ENCODE measurements around the gene OTOP1. TPM values are rescaled to one million over a fixed set of nuclear protein-coding genes. Genes with fewer than 3 reads are reported as not detected.
A peak's percentile ranks its signal among the peaks of the same experiment; 100 is the strongest.
"Not testable (repeated sequence)": the region's sequence is repeated elsewhere in the genome, so short reads cannot be mapped to it uniquely, and the experiment has no call there.

Gene OTOP1
- not detected for polyA plus RNA-seq (ENCODE audit: insufficient read length)

DNA sequence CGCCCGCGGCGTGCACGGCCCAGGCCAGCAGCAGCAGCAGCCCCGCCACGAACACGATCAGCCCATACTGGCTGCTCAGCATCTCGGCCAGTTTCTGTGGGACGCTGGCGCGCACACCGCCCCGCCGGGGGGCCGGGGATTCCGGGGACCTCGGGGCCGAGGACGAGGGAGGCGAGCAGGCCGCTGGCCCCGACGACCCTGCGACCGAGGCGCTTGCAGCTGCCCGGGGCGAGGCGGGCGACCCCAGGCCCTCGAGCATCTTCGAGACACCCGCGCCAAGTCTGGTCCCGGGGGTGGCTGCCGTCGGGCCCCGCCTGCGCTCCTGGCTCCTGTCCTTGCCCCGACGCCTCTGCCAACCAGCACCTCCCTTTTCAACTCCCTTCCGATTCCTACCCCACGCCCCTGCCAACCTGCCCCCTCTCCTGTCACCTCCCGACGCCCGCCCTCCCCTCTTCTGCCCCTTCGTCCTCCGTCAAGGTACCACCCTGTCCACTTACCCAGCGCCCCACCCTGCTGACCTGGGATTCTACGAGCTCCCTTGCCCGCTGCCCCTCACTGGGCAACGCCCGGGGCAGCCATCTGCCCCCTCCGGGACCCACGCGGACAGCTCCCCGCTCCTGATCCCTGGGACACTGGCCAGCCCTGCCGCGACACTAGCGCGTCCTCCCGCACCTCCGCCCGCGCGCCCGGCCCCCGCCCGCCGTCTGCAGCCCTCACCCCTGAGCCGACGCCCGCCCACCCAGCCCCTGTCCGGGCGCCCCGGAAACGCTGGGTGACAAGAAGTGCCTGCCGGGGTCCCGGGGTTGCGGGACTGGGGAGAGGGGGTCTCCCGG lies at the start of gene OTOP1:
OTOP1 (minus strand) TSS at position 324 of the 833 bp plus-strand sequence; CDS start at position 259, 65 bp downstream.
- DNase-seq (ENCODE audit: low read depth), result no peak

GRCh38 chr4:4274226-4274625 lies 47.5 kb upstream of the OTOP1 start:
- DNase-seq (ENCODE audit: low read depth), result no peak

- DNase-seq (ENCODE audit: low read depth), result no peak
Measured at GRCh38 chr4:4271912-4272311, 45.2 kb upstream of the OTOP1 start.

GRCh38 chr4:4270529-4270928 lies 43.8 kb upstream of the OTOP1 start:
- DNase-seq (ENCODE audit: low read depth), result no peak

- DNase-seq (ENCODE audit: low read depth), result no peak
Measured at GRCh38 chr4:4269856-4270255, 43.1 kb upstream of the OTOP1 start.

GRCh38 chr4:4269331-4269731 lies 42.6 kb upstream of the OTOP1 start:
- no peak for DNase-seq (ENCODE audit: low read depth)

- DNase-seq (ENCODE audit: low read depth), result no peak
Measured at GRCh38 chr4:4268776-4269175, 42.0 kb upstream of the OTOP1 start.

DNA sequence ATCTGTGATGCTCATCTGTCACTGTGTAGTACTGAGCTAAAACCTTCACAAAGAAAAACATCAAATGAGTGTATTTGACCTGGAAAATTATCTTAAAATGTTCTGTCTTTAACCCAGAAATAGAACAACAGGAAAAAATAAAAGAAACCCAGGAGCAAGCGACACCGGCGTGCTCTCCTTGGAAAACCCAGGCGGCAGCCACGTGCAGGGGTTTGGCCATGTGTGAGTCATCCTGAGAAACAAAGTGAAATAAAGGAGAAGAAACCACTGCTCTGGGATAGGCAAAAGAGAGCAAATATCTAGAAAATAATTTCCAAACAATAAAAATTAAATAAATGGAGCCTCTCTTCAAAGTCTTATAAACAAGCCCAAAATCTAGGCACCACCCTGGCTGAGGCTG lies 41.3 kb upstream of the OTOP1 start:
- DNase-seq (ENCODE audit: low read depth), result no peak

- DNase-seq (ENCODE audit: low read depth), result no peak
Measured at GRCh38 chr4:4260185-4260751, 33.5 kb upstream of the OTOP1 start.

DNA sequence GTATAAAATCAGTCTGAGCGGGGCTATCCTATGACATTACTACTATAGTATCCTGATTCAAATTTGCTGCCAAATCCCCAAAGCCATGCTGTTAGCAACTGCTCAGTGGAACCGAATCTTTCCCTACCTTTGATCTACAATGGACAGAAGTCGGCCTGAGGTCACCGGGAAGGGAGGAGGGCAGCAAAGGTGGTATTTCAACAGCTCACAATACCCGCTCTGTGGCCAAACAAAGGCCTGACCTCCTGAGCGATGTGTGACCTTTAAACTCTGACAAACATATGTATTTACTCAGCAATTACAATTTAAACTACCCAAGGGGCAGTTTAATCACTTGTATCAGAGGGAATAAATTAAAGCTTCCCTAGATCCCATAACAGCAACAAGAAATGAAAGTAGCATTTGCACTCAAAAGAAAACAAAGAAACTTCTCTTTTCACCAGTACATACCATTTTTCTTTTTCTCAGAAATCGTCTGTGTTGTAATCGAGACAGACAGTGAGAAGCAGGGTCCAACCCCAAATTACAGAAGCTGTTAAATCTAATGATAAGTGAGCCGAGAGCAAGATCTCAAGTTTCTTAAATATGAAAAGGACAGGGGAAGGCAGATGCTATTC lies 32.9 kb upstream of the OTOP1 start:
- no peak for DNase-seq (ENCODE audit: low read depth)

GRCh38 chr4:4257705-4258104 lies 31.0 kb upstream of the OTOP1 start:
- DNase-seq (ENCODE audit: low read depth), result not testable (repeated sequence)

- no peak for DNase-seq (ENCODE audit: low read depth)
Measured at GRCh38 chr4:4256799-4257198, 30.1 kb upstream of the OTOP1 start.

DNA sequence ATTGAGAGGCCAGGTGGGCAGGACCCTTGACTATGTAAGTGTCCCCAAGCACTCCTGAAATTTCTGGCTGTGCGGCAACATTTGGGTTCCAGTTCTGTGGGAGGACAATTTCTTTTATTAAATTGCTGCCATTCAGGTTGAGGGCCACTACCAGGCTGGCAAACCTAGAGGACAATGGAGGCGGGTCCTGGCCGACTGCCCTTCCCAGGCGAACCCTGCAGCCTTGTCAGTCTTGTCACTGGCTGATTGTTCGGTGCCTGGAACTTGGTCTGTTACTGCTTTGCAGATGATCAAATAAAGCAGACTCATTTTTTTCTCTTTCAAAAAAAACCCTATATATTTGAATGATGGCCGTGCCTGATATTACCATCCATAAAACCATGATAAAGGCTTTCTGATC lies 27.9 kb upstream of the OTOP1 start:
- no peak for DNase-seq (ENCODE audit: low read depth)

DNA sequence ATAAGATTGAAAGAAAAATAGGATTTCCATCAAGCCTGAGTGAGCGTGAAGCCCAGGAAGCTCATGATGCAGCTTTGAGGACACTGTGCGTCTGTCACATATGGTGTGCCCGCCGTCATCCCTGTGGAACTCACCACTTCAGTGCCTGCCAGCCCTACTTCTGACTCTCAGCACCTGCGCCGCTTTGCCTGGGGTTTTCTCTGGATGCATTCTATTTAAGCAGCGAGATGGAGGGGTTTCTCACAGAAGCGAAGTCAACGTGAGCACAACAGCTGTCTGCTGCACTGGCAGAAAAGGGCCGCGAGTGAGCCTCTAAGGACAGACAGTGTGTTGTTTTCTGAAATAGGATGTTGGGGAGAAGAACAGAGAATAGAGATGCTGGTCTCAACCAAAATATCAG lies 27.5 kb upstream of the OTOP1 start:
- DNase-seq (ENCODE audit: low read depth), result no peak

DNA sequence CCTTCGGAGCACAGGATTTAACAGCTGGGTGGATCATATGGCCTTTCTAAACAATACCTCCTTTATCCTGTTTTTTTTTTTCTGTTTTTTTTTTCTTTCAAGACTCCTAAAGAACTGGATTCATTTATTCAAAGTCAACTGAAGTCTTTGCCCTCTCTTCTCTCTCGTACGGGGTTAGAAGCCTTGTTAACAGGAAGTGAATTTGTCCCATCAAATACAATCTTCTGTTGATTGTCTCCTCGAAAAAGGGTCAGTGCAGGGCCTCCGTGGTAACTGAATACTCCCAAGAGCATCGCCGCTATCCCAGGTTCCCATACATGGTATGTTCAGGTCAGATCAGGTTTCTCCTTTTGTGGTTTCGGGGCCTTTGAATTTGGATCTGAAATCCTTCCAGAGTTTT lies 23.1 kb upstream of the OTOP1 start:
- DNase-seq (ENCODE audit: low read depth), result no peak

- not testable (repeated sequence) for DNase-seq (ENCODE audit: low read depth)
Measured at GRCh38 chr4:4249342-4249741, 22.6 kb upstream of the OTOP1 start.

DNA sequence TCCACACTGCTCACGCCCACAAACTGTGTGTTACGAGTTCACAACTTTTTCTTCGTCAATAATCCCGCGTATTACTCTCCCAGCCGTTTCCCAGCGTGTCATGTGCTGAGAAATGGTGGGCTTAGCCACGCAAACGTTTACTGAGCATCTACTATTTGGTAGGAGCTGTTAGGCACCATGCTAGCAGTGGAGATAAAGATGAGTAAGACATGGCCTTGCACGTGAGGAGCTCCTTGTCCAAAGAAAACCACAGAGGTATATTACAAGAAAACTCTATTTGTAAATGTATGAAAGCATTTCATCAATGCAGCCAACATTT lies 22.1 kb upstream of the OTOP1 start:
- no peak for DNase-seq (ENCODE audit: low read depth)

- DNase-seq (ENCODE audit: low read depth), result peak; percentile 91
Measured at GRCh38 chr4:4248029-4248884, 21.5 kb upstream of the OTOP1 start, which contains the start of gene TMEM128. TMEM128 (minus strand) TSS chr4:4248223; CDS start chr4:4248202, 21 bp downstream.

GRCh38 chr4:4247696-4248028 lies 20.9 kb upstream of the OTOP1 start:
- no peak for DNase-seq (ENCODE audit: low read depth)

GRCh38 chr4:4245172-4245571 lies 18.4 kb upstream of the OTOP1 start:
- no peak for DNase-seq (ENCODE audit: low read depth)

DNA sequence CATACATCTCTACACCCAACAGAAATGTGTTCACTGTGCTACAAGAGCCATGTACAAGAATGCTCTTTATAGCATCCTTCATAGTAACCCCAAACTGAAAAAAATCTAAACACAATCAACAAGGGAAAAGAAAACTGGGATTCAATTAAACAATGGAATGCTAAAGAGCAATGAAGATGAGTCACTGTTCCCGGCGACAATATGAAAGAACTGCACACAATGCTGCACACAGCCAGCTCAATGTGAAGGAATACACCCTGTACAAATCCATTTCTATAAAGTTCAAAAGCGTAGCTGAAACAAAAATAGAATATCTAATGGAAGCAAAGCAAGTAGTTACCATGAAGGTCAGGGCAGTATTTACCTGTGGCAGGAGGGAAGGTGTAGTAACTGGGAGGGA lies 12.8 kb upstream of the OTOP1 start:
- DNase-seq (ENCODE audit: low read depth), result not testable (repeated sequence)

DNA sequence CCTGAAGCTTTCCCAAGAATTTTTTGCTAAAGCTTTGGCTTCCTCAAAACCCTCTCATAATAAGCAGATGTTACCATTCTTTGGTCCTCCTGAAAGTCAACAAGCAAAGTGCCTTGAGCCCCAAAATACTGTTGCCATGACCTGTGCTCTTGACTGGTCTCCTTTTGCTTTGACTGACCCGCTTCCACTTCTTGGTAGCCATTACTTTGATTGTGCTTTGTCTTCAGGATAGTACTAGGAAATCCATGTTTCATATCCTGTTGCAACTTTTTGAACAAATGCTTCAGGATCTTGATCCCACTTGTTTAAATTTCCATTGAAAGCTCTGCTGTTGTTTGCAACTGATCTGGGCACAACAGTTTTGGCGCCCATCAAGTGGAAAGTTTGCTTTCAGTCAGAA lies 6.9 kb upstream of the OTOP1 start:
- DNase-seq (ENCODE audit: low read depth), result no peak
